ENCODE data around the gene GLA.

The GLA gene

GRCh38 chrX:101407748-101408531 is at the start of gene GLA, which contains the start of gene HNRNPH2:
GLA (minus strand) TSS chrX:101407925; CDS start chrX:101407903, 22 bp downstream.
HNRNPH2 (plus strand) TSS chrX:101408222; CDS start chrX:101411989, 3,767 bp downstream.
- peak; percentile 66 to 74 for DNase-seq (ENCODE audit: low read depth in 2 of 2)

GRCh38 chrX:101452056-101452455 is 44.3 kb upstream of the GLA start:
- no peak for DNase-seq (ENCODE audit: low read depth in 2 of 2)

GRCh38 chrX:101450961-101451360 is 43.2 kb upstream of the GLA start:
- DNase-seq (ENCODE audit: low read depth in 2 of 2) = no peak

- DNase-seq (ENCODE audit: low read depth in 2 of 2) = no peak
These were observed 42.4 kb upstream of the GLA start for GRCh38 chrX:101450085-101450484.

- DNase-seq (ENCODE audit: low read depth in 2 of 2) = no peak
These were observed 41.6 kb upstream of the GLA start for GRCh38 chrX:101449279-101449678.

GRCh38 chrX:101442085-101442484 is 34.4 kb upstream of the GLA start:
- no peak for DNase-seq (ENCODE audit: low read depth in 2 of 2)

GRCh38 chrX:101430457-101431078 is 22.8 kb upstream of the GLA start:
- DNase-seq (ENCODE audit: low read depth in 2 of 2) = no peak

- no peak for DNase-seq (ENCODE audit: low read depth in 2 of 2)
These were observed 22.2 kb upstream of the GLA start for GRCh38 chrX:101429934-101430333.

GRCh38 chrX:101427954-101428353 is 20.2 kb upstream of the GLA start:
- no peak for DNase-seq (ENCODE audit: low read depth in 2 of 2)

GRCh38 chrX:101419489-101419888 is 11.8 kb upstream of the GLA start:
- DNase-seq (ENCODE audit: low read depth in 2 of 2) = no peak

- DNase-seq (ENCODE audit: low read depth in 2 of 2) = peak in 1 of 2 donors; percentile 37
These were observed 10.5 kb upstream of the GLA start for GRCh38 chrX:101417981-101418841.

GRCh38 chrX:101417190-101417589 is 9.5 kb upstream of the GLA start:
- DNase-seq (ENCODE audit: low read depth in 2 of 2) = no peak

GRCh38 chrX:101416691-101417090 is 9.0 kb upstream of the GLA start:
- DNase-seq (ENCODE audit: low read depth in 2 of 2) = no peak

GRCh38 chrX:101415180-101416145 is 7.7 kb upstream of the GLA start:
- DNase-seq (ENCODE audit: low read depth in 2 of 2) = peak in 1 of 2 donors; percentile 30

GRCh38 chrX:101411984-101412383 is 4.3 kb upstream of the GLA start:
- DNase-seq (ENCODE audit: low read depth in 2 of 2) = no peak

GRCh38 chrX:101410461-101410860 is 2.7 kb upstream of the GLA start:
- DNase-seq (ENCODE audit: low read depth in 2 of 2) = no peak

- no peak for DNase-seq (ENCODE audit: low read depth in 2 of 2)
These were observed 1.3 kb upstream of the GLA start for GRCh38 chrX:101409043-101409442.

- DNase-seq (ENCODE audit: low read depth in 2 of 2) = no peak
These were observed 762 bp upstream of the GLA start for GRCh38 chrX:101408532-101408841.

- no peak for DNase-seq (ENCODE audit: low read depth in 2 of 2)
These were observed 468 bp downstream of the GLA start for GRCh38 chrX:101407167-101407747.

GRCh38 chrX:101399825-101400224 is 7.9 kb downstream of the GLA start:
- DNase-seq (ENCODE audit: low read depth in 2 of 2) = no peak

GRCh38 chrX:101398694-101399093 is 9.0 kb downstream of the GLA start:
- DNase-seq (ENCODE audit: low read depth in 2 of 2) = no peak

All from stimulated activated CD4-positive, alpha-beta T cell treated with anti-CD3 and anti-CD28 coated beads, Interleukin-1b, Interleukin-23, amount 100 ng/mL, for 4 hours (primary cell).